Skeletal muscle cell (primary cell): ENCODE data around the gene ADGRD1.

Experiments used
- DNase-seq: peaks from one replicate; pipeline ENCODE4 v3.0.0-alpha.2; 2010; ENCODE audit warnings: low read depth
- H3K4me3 ChIP-seq: 2 replicates; pipeline ENCODE4 v1.5.1; 2011; ENCODE audit warnings: low read depth, mild to moderate bottlenecking, control low read depth, low read length, moderate library complexity

Gene ADGRD1

GRCh38 chr12:131001493-131001892 is 47.8 kb downstream of the ADGRD1 start:
- no peak overlapping the region for H3K4me3 ChIP-seq
- no peak for DNase-seq

GRCh38 chr12:131002216-131002631 is 48.5 kb downstream of the ADGRD1 start:
- DNase-seq: no peak
- H3K4me3 ChIP-seq: no peak overlapping the region

GRCh38 chr12:131003036-131003715 is 49.5 kb downstream of the ADGRD1 start:
- no peak overlapping the region for H3K4me3 ChIP-seq
- no peak for DNase-seq

- DNase-seq: no peak
- H3K4me3 ChIP-seq: no peak overlapping the region
Measured at GRCh38 chr12:131003716-131004045, 50.0 kb downstream of the ADGRD1 start.

GRCh38 chr12:131004166-131004565 is 50.5 kb downstream of the ADGRD1 start:
- H3K4me3 ChIP-seq: no peak overlapping the region
- no peak for DNase-seq

- no peak overlapping the region for H3K4me3 ChIP-seq
- no peak for DNase-seq
Measured at GRCh38 chr12:131005161-131006035, 51.7 kb downstream of the ADGRD1 start.

- no peak for DNase-seq
- H3K4me3 ChIP-seq: no peak overlapping the region
Measured at GRCh38 chr12:131006036-131006735, 52.5 kb downstream of the ADGRD1 start.

GRCh38 chr12:131007031-131007739 is 53.5 kb downstream of the ADGRD1 start:
- no peak for DNase-seq
- no peak overlapping the region for H3K4me3 ChIP-seq

- no peak for DNase-seq
- H3K4me3 ChIP-seq: no peak overlapping the region
Measured at GRCh38 chr12:131007740-131008117, 54.0 kb downstream of the ADGRD1 start.

GRCh38 chr12:131008131-131008912 is 54.6 kb downstream of the ADGRD1 start:
- DNase-seq: no peak
- H3K4me3 ChIP-seq: no peak overlapping the region

GRCh38 chr12:131008913-131009270 is 55.2 kb downstream of the ADGRD1 start:
- DNase-seq: no peak
- H3K4me3 ChIP-seq: no peak overlapping the region

- no peak for DNase-seq
- H3K4me3 ChIP-seq: no peak overlapping the region
Measured at GRCh38 chr12:131009595-131010395, 56.1 kb downstream of the ADGRD1 start.

- no peak overlapping the region for H3K4me3 ChIP-seq
- no peak for DNase-seq
Measured at GRCh38 chr12:131010396-131011131, 56.9 kb downstream of the ADGRD1 start.

GRCh38 chr12:131011165-131012079 is 57.7 kb downstream of the ADGRD1 start:
- H3K4me3 ChIP-seq: no peak overlapping the region
- no peak for DNase-seq

- no peak for DNase-seq
- H3K4me3 ChIP-seq: no peak overlapping the region
Measured at GRCh38 chr12:131012279-131013069, 58.8 kb downstream of the ADGRD1 start.

- H3K4me3 ChIP-seq: no peak overlapping the region
- DNase-seq: no peak
Measured at GRCh38 chr12:131013118-131013517, 59.4 kb downstream of the ADGRD1 start.
